NCI-H146 treated with DMSO at 0.1 percent for 48 hours (cell line): ENCODE measurements around the gene POU2F3.

Experiments
- DNase-seq: peaks from one replicate; lab custom pipeline; 2025; ENCODE audit not compliant: unreplicated experiment; lab: John Stamatoyannopoulos, UW

The POU2F3 gene

GRCh38 chr11:120337355-120338106 lies 97.6 kb downstream of the POU2F3 start:
- no peak for DNase-seq

- DNase-seq = no peak
Observed at GRCh38 chr11:120338107-120338933, 98.4 kb downstream of the POU2F3 start.

- DNase-seq = no peak
Observed at GRCh38 chr11:120339394-120339890, 99.5 kb downstream of the POU2F3 start.

GRCh38 chr11:120340529-120340928 lies 100.6 kb downstream of the POU2F3 start:
- DNase-seq = no peak

- DNase-seq = no peak
Observed at GRCh38 chr11:120342226-120342625, 102.3 kb downstream of the POU2F3 start.

- DNase-seq = no peak
Observed at GRCh38 chr11:120342678-120343077, 102.7 kb downstream of the POU2F3 start.

GRCh38 chr11:120343429-120343828 lies 103.5 kb downstream of the POU2F3 start:
- DNase-seq = no peak

- no peak for DNase-seq
Observed at GRCh38 chr11:120344302-120345004, 104.5 kb downstream of the POU2F3 start.

GRCh38 chr11:120346233-120346632 lies 106.3 kb downstream of the POU2F3 start:
- no peak for DNase-seq

GRCh38 chr11:120350637-120351036 lies 110.7 kb downstream of the POU2F3 start:
- no peak for DNase-seq

- no peak for DNase-seq
Observed at GRCh38 chr11:120352405-120352804, 112.5 kb downstream of the POU2F3 start.

- no peak for DNase-seq
Observed at GRCh38 chr11:120354068-120354467, 114.1 kb downstream of the POU2F3 start.

GRCh38 chr11:120354779-120355178 lies 114.8 kb downstream of the POU2F3 start:
- no peak for DNase-seq

GRCh38 chr11:120357620-120358019 lies 117.7 kb downstream of the POU2F3 start:
- DNase-seq = no peak

GRCh38 chr11:120358729-120359128 lies 118.8 kb downstream of the POU2F3 start:
- no peak for DNase-seq

- DNase-seq = no peak
Observed at GRCh38 chr11:120363436-120363835, 123.5 kb downstream of the POU2F3 start.

GRCh38 chr11:120365512-120365911 lies 125.6 kb downstream of the POU2F3 start:
- no peak for DNase-seq
